NCI-H748 (cell line): Measurements from ENCODE around the gene MADCAM1.
"Not testable (repeated sequence)": the region's sequence is repeated elsewhere in the genome, so short reads cannot be mapped to it uniquely, and the experiment has no call there.

Experiments used
- DNase-seq: peaks from one replicate; lab custom pipeline; 2025; ENCODE audit not compliant: unreplicated experiment; lab: John Stamatoyannopoulos, UW

MADCAM1 gene

DNA sequence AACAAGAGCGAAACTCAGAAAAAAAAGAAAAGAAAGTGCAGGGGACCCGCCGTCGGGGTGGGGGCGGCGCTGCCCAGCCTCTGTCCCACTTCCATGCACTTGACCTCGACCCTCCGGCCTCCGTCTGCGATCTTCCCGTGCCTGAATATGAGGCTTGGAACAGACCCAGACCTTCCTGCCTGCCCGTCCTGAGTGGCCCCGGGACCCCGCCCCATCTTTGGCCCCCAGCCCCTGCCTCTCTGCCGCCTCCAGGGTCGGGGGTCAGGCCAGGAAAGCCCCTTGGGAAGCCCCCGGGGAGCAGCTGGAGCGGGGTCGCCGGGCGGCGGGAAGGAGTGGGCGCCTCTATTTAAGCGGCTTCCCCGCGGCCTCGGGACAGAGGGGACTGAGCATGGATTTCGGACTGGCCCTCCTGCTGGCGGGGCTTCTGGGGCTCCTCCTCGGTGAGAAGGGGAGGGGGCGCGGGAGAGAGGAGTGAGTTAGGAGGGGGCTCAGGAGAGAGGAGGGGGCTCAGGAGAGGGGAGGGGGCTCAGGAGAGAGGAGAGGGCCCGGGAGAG is at the start of gene MADCAM1:
Gene MADCAM1 (plus strand): TSS at position 375 of the 554 bp plus-strand sequence. CDS start 14 bp downstream, at position 389.
- no peak for DNase-seq

- no peak for DNase-seq
Measured at GRCh38 chr19:447064-447426, 49.2 kb upstream of the MADCAM1 start.

- no peak for DNase-seq
Measured at GRCh38 chr19:447816-448560, 48.3 kb upstream of the MADCAM1 start.

DNA sequence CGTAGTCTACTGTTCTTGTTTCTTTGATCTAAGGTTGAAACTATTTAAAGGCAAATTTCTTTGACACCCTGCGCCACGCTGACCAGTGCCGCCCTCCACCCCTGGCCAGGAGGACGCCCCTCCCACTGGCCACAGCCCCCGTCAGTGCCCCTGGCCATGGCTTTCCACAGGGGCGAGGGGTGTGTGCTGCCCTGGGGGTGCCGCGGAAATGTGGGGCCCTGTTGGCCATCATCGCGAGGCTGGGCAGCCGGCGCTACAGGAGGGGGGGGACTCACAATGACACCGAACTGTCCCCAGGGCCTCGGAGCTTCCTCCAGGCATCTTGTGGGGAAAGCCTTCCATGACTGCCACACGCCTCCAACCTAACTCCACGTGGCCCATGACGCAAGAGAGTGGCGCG is 46.4 kb upstream of the MADCAM1 start:
- DNase-seq = no peak

DNA sequence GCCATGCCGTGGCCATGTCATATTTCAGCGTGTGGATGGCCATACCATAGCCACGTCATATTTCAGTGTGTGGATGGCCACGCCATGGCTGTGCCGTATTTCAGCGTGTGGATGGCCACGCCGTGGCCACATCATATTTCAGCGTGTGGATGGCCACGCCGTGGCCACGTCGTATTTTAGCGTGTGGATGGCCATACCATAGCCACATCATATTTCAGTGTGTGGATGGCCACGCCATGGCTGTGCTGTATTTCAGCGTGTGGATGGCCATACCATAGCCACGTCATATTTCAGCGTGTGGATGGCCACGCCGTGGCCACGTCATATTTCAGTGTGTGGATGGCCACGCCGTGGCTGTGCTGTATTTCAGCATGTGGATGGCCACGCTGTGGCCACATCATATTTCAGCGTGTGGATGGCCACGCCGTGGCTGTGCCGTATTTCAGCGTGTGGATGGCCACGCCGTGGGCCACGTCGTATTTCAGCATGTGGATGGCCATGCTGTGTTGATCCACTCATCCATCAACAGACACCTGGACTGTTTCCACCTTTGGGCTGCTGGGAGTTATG is 45.3 kb upstream of the MADCAM1 start:
- not testable (repeated sequence) for DNase-seq

- no peak for DNase-seq
Measured at GRCh38 chr19:452829-453228, 43.5 kb upstream of the MADCAM1 start.

- no peak for DNase-seq
Measured at GRCh38 chr19:453606-454005, 42.7 kb upstream of the MADCAM1 start.

GRCh38 chr19:455031-455705 is 41.1 kb upstream of the MADCAM1 start:
- no peak for DNase-seq

DNA sequence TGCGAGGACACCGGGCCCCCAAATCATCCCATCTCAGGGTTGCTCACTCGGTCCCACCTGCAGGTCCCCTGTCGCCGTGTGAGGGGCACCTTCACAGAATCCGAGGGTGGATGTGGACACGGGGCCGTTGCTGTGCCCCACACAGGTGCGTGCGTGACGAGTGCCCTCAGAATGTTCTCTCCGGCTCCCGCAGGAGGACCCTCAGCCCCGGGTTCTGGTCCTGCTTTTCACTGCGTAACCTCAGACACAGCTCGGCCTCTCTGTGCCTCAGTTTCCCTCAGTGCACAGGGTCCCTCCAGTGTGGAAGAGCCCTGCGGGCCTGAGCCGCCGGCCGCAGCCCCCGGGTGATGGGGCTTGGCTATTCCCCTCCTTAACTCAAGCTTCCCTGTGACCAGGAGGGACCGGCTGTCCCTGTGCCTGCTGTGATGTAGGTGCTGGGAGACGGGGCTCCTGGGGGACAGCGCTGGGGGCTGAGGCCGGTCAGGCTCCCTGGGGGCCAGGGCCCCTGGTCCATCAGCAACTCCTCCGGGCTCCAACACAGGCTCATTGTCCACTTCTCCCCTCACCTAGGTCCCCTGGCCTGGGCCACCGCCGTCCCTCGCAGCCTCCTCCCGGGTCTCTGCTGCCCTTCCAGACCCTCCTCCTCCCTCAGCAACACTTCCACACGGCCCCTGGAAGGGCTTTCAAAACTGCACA is 40.3 kb upstream of the MADCAM1 start:
- no peak for DNase-seq

DNA sequence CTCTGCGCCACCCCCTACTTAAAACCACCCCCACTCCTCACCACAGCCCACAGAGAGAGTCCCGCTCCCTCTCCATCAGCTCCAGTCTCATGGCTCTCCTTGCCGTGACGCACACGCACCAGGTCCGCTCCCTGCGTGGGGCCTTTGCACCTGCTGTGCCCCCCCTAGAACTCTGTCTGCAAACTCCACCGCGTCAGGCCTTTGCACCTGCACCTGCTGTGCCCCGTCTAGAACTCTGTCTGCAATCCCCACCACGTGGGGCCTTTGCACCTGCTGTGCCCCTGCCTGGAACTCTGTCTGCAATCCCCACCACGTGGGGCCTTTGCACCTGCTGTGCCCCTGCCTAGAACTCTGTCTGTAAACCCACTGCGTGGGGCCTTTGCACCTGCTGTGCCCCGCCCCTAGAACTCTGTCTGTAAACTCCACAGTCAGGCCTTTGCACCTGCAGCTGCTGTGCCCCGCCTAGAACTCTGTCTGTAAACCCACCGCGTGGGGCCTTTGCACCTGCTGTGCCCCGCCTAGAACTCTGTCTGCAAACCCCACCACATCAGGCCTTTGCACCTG is 39.7 kb upstream of the MADCAM1 start:
- peak; percentile 55 for DNase-seq

DNA sequence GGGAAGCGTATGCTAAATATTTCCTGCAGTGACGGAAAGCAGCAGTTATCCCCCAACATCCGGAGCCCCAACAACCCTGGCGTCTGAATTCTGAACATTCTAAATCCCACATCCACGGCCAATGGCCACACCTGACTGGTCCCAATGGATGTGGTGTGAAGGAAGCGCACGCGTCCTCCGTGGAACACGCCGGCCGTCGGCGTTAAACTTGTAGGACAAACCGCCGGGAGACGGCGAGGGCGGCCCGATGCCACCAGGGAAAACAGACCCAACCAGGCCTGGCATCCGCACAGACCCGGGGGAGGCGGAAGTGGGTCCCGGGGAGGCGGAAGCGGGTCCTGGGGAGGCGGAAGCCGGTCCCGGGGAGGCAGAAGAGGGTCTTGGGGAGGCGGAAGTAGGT is 38.6 kb upstream of the MADCAM1 start:
- no peak for DNase-seq

DNA sequence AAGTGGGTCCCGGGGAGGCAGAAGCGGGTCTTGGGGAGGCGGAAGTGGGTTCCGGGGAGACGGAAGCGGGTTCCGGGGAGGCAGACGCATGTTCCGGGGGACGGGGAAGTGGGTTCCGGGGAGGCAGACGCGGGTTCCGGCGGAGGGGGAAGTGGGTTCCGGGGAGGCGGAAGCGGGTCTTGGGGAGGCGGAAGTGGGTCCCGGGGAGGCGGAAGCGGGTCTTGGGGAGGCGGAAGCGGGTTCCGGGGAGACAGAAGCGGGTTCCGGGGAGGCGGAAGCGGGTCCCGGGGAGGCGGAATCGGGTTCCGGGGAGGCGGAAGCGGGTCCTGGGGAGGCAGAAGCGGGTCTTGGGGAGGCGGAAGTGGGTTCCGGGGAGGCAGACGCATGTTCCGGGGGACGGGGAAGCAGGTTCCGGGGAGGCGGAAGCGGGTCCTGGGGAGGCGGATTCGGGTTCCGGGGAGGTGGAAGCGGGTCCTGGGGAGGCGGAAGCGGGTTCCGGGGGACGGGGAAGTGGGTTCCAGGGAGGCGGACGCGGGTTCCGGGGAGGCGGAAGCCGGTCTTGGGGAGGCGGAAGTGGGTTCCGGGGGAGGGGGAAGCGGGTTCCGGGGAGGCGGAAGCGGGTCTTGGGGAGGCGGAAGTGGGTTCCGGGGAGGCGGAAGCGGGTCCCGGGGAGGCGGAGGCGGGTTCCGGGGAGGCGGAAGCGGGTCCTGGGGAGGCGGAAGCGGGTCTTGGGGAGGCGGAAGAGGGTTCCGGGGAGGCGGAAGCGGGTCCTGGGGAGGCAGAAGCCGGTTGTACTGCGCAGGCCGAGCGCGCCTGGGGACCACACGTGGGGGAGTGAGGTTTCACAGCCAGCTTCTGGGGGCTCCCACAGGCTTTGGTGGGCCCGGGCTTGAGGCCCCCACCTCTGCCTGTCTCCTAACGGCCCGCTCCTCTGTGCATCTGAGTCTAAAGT is 37.9 kb upstream of the MADCAM1 start:
- no peak for DNase-seq

- peak; percentile 92 for DNase-seq
Measured at GRCh38 chr19:459724-460511, 36.4 kb upstream of the MADCAM1 start.

GRCh38 chr19:460877-461720 is 35.2 kb upstream of the MADCAM1 start, which contains the start of gene SHC2:
Gene SHC2 (minus strand): TSS chr19:461033. CDS start chr19:460996, 37 bp downstream.
- DNase-seq = peak; percentile 51

DNA sequence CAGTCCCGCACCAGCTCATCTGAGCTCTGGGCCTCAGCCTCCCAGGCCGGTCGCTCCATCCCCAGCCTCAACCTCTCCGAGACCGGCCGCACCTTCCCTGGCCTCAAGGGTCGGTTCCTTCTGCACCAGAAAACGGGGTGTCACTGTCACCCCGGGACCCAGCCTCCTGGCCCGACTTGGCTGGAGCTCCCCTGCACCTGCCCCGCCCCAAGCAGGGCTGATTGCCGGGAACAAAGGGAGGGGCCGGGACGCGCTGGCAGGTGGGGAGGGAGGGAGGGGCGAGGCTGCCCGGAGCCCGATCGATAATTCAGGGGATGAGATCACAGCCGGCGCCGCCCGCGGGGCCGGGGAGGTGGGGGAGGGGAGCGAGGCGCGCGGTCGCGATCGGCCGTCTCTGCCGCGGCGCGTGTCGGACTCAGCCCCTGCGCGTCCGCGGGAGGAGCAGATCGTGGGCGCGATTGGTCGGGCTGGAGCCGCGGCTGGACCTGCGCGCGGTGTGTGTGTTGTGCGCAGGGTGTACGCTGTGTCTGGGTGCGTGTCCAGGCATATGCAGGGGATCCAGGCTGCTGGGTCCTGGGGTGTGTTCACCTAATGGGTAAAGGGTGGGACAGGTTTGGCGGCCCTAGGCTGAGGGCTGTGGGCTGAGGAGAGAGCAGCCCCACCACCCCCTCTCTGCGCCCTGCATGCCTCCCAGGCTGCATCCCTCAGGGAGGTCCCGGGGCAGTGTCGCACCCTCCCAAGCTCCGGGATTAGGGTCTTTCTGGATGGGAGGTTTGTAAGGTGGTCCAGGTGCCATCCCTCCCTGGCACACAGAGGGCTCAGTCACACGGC is 34.4 kb upstream of the MADCAM1 start:
- peak; percentile 81 for DNase-seq

GRCh38 chr19:463483-464207 is 32.6 kb upstream of the MADCAM1 start:
- no peak for DNase-seq

DNA sequence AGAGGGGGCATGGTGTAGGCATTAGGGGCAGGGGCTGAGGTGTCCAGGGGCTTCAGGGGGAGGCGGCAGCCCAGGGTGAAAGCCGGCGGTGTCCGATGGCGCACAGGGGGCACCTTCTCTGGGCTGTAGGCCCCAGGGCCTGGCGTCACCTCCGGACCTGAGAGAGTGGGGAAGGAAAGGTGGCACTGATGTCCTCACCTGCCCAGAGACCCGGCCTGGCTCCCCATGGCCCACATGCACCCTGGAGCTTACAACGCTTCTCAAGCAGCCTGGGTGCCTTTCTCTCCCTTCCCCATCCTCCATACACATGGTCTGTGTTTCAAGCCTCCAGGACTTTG is 32.1 kb upstream of the MADCAM1 start:
- no peak for DNase-seq
